ENCODE data around the gene ICA1. TPM values are rescaled to one million over a fixed set of nuclear protein-coding genes. Genes with fewer than 3 reads are reported as not detected.
"Not testable (repeated sequence)": the region's sequence is repeated elsewhere in the genome, so short reads cannot be mapped to it uniquely, and the experiment has no call there.

Gene ICA1
- total RNA-seq, 1 donor = 4.3 TPM

DNA sequence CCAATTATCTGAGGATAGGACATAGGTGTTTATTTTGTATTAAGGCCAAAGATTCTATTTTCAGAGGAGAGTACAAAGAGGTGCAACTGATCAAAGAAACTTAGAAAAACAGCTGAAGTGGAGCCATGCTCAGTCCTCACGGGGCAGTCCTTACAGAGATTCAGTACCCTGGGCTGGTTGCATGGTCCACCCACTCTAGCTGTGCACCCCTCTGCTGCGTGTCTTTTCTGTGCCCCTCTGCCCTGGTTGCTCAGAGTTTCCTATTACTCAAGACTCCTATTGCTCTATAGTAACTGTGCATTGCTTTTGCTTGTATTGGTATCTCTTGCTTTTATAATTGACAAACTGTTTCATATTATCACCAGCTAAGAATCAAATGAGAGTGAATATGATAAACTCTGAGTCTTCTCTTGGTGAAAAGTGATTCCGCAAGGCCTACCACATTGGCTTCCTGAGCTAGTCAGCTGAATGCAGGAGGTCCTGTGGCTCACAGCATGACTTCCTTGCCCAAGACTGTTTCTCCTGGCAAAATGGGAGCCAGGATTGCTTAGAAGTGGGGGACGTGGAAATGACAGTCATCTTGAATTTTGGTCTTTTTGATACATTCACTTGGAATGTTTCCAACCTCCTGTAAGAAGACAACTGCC is 156.4 kb downstream of the ICA1 start:
- no peak for DNase-seq (ENCODE audit: low read depth)
- no peak overlapping the region for H3K4me3 ChIP-seq (ENCODE audit: low read depth, low read length)
- TF ChIP-seq, protein P1, sequence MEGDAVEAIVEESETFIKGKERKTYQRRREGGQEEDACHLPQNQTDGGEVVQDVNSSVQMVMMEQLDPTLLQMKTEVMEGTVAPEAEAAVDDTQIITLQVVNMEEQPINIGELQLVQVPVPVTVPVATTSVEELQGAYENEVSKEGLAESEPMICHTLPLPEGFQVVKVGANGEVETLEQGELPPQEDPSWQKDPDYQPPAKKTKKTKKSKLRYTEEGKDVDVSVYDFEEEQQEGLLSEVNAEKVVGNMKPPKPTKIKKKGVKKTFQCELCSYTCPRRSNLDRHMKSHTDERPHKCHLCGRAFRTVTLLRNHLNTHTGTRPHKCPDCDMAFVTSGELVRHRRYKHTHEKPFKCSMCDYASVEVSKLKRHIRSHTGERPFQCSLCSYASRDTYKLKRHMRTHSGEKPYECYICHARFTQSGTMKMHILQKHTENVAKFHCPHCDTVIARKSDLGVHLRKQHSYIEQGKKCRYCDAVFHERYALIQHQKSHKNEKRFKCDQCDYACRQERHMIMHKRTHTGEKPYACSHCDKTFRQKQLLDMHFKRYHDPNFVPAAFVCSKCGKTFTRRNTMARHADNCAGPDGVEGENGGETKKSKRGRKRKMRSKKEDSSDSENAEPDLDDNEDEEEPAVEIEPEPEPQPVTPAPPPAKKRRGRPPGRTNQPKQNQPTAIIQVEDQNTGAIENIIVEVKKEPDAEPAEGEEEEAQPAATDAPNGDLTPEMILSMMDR (IDR thresholded peaks at IDR 0.05; ENCODE audit: insufficient read depth, low read depth, low read length) = no peak

DNA sequence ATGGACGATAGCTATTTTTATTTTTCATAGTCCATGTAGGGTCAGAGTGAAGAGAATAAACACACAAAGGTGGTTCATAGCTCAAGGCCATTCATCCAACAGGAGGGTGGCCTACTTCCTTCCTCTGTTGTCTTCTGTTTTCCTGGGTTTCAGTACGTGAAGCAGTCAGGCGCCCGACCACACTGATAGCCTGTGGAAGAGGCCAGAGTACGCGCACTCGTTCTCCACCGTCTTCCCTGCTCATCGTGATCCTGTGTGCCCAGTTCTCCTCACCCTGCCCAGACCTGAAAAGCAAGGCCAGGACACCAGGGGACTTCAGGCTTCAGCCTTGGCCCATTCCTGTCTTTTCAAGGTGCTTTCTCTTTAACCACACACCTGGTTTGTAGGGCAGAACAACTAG is 158.7 kb downstream of the ICA1 start:
- DNase-seq (ENCODE audit: low read depth) = no peak
- TF ChIP-seq, protein P1 (IDR thresholded peaks at IDR 0.05; ENCODE audit: insufficient read depth, low read depth, low read length) = no peak
- no peak overlapping the region for H3K4me3 ChIP-seq (ENCODE audit: low read depth, low read length)

GRCh38 chr7:8101292-8101691 is 160.7 kb downstream of the ICA1 start:
- not testable (repeated sequence) for H3K4me3 ChIP-seq (ENCODE audit: low read depth, low read length); DNase-seq (ENCODE audit: low read depth)

- H3K4me3 ChIP-seq (ENCODE audit: low read depth, low read length) = no peak overlapping the region
- TF ChIP-seq, protein P1 (IDR thresholded peaks at IDR 0.05; ENCODE audit: insufficient read depth, low read depth, low read length) = no peak
- no peak for DNase-seq (ENCODE audit: low read depth)
These were observed 167.5 kb downstream of the ICA1 start for GRCh38 chr7:8094164-8095140.

GRCh38 chr7:8092140-8092539 is 169.8 kb downstream of the ICA1 start:
- H3K4me3 ChIP-seq (ENCODE audit: low read depth, low read length) = no peak overlapping the region
- TF ChIP-seq, protein P1 (IDR thresholded peaks at IDR 0.05; ENCODE audit: insufficient read depth, low read depth, low read length) = no peak
- no peak for DNase-seq (ENCODE audit: low read depth)

- TF ChIP-seq, protein P1 (IDR thresholded peaks at IDR 0.05; ENCODE audit: insufficient read depth, low read depth, low read length) = no peak
These were observed 172.8 kb downstream of the ICA1 start for GRCh38 chr7:8089036-8089780.

GRCh38 chr7:8086239-8086638 is 175.7 kb downstream of the ICA1 start:
- no peak overlapping the region for H3K4me3 ChIP-seq (ENCODE audit: low read depth, low read length)
- DNase-seq (ENCODE audit: low read depth) = no peak
- TF ChIP-seq, protein P1 (IDR thresholded peaks at IDR 0.05; ENCODE audit: insufficient read depth, low read depth, low read length) = no peak

More at GRCh38 chr7:8089036-8089780, 172.8 kb downstream of the ICA1 start:
- no peak for DNase-seq (ENCODE audit: low read depth)
- H3K4me3 ChIP-seq (ENCODE audit: low read depth, low read length) = no peak overlapping the region
